ENCODE measurements around the gene PTPRS. TPM values are rescaled to one million over a fixed set of nuclear protein-coding genes. Genes with fewer than 3 reads are reported as not detected.

PTPRS gene
- polyA plus RNA-seq, 1 donor (not counting 4 experiments of a cell fraction or from before 2014, with no cell fraction given): 2.5 TPM

GRCh38 chr19:5336195-5336965 is 4.2 kb downstream of the PTPRS start:
- Histone ChIP-seq H3K36me3 (ENCODE audit: control insufficient read depth in 2 of 2, extremely low read depth in 1 of 2, insufficient read depth in 2 of 2, low read length in 2 of 2) (no peaks in the 10 kb centered on the region), H3K4me1 (ENCODE audit: control insufficient read depth, extremely low read depth, insufficient read depth, low read length) (peaks cover 8% of the 10 kb centered on the region), H2AFZ (ENCODE audit: control insufficient read depth, low read length) (no peak overlapping the region), H3K9me1 (ENCODE audit: control insufficient read depth, extremely low read depth, insufficient read depth, low read length) (no peaks in the 10 kb centered on the region), H3K27me3 (ENCODE audit: control insufficient read depth, extremely low read depth, insufficient read depth, low read length) (peaks cover 35% of the 10 kb centered on the region), H3K4me3 (ENCODE audit: control insufficient read depth in 2 of 3, extremely low read depth in 1 of 3, insufficient read depth in 2 of 3, low read depth in 1 of 3, low read length in 3 of 3) (no peak overlapping the region), H3K79me2 (ENCODE audit: control insufficient read depth, insufficient read depth, low read length) (no peaks in the 10 kb centered on the region), H3K9me3 (ENCODE audit: control insufficient read depth, low read depth, low read length) (no peaks in the 10 kb centered on the region), H3K9ac (ENCODE audit: control insufficient read depth, extremely low read depth, insufficient read depth, low read length) (no peak overlapping the region), H3K27ac (ENCODE audit: control insufficient read depth, insufficient read depth, low read length) (no peak overlapping the region), H4K20me1 (ENCODE audit: control insufficient read depth, extremely low read depth, insufficient read depth, low read length) (no peaks in the 10 kb centered on the region), H3K4me2 (ENCODE audit: control insufficient read depth, extremely low read depth, insufficient read depth, low read depth, low read length) (no peak overlapping the region)
- dilution Hi-C loops (cut with MboI; ENCODE audit: extremely low pct_ligation_motif_present, low sequenced_read_pairs): no loop called here
- FAIRE-seq (no peak), DNase-seq (ENCODE audit: low read depth, low spot score) (no peak)
- no peak for TF ChIP-seq EZH2 (IDR thresholded peaks at IDR 0.05; ENCODE audit: low read length)

- Histone ChIP-seq H3K27me3 (ENCODE audit: control insufficient read depth, extremely low read depth, insufficient read depth, low read length) (peaks cover 35% of the 10 kb centered on the region), H4K20me1 (ENCODE audit: control insufficient read depth, extremely low read depth, insufficient read depth, low read length) (no peaks in the 10 kb centered on the region), H3K36me3 (ENCODE audit: control insufficient read depth in 2 of 2, extremely low read depth in 1 of 2, insufficient read depth in 2 of 2, low read length in 2 of 2) (no peaks in the 10 kb centered on the region), H2AFZ (ENCODE audit: control insufficient read depth, low read length) (no peak overlapping the region), H3K9me1 (ENCODE audit: control insufficient read depth, extremely low read depth, insufficient read depth, low read length) (no peaks in the 10 kb centered on the region), H3K4me1 (ENCODE audit: control insufficient read depth, extremely low read depth, insufficient read depth, low read length) (peaks cover 8% of the 10 kb centered on the region), H3K27ac (ENCODE audit: control insufficient read depth, insufficient read depth, low read length) (no peak overlapping the region), H3K4me3 (ENCODE audit: control insufficient read depth in 2 of 3, extremely low read depth in 1 of 3, insufficient read depth in 2 of 3, low read depth in 1 of 3, low read length in 3 of 3) (no peak overlapping the region), H3K4me2 (ENCODE audit: control insufficient read depth, extremely low read depth, insufficient read depth, low read depth, low read length) (no peak overlapping the region), H3K79me2 (ENCODE audit: control insufficient read depth, insufficient read depth, low read length) (no peaks in the 10 kb centered on the region), H3K9ac (ENCODE audit: control insufficient read depth, extremely low read depth, insufficient read depth, low read length) (no peak overlapping the region), H3K9me3 (ENCODE audit: control insufficient read depth, low read depth, low read length) (no peaks in the 10 kb centered on the region)
- FAIRE-seq (no peak), DNase-seq (ENCODE audit: low read depth, low spot score) (no peak)
- TF ChIP-seq EZH2 (IDR thresholded peaks at IDR 0.05; ENCODE audit: low read length): no peak
- no peak for TF ChIP-seq CTCF (optimal IDR thresholded peaks at IDR 0.05 in 1 of 3, IDR thresholded peaks at IDR 0.05 in 1 of 3, conservative IDR thresholded peaks at IDR 0.05 in 1 of 3; ENCODE audit: extremely low read depth in 1 of 3, insufficient read depth in 2 of 3, low read length in 3 of 3)
- dilution Hi-C loops (cut with MboI; ENCODE audit: extremely low pct_ligation_motif_present, low sequenced_read_pairs): no loop called here
These were observed 5.0 kb downstream of the PTPRS start for GRCh38 chr19:5335593-5335992.

Data from keratinocyte (primary cell).